ENCODE results near the gene ASPN.

Gene ASPN

DNA sequence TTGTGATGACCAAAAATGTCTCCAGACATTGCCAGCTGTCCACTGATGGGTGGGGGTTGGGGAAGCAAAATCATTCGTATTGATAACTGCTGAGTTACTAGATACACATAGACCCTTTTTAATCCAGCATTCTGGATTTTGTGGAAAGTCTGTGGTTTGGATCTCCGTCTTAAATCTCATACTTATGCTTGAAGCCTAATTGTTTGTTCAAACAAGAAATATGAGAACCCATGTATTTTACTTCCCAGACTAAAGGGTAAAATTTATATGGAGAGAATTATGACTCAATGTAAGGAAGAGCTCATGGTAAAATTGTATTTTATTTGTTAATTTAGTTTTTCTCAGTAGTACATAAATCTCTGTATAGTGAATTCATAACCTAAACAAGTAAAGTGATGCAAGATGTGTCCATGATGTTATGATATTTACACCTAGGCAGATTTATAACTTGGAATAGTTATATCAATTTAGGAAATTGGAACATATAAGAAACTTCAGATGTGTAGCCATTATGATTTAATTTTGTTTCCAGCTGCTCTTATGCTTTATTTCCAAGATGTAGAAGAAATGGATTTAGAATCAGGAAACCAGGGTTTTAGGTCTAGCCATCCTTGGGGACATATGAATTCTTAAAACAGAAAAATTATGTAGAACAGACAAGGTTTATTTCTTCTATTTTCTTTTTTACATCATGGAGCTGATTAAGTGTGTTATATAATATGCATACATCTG is 73.4 kb downstream of the ASPN start:
- no peak for TF ChIP-seq CTCF (IDR thresholded peaks at IDR 0.05; ENCODE audit: low read depth, low read length, missing control alignments)
- DNase-seq (ENCODE audit: extremely low read depth, low read depth), result no peak
- no peak overlapping the region for H3K4me3 ChIP-seq (replicated peaks; ENCODE audit: low read depth, low read length)

DNA sequence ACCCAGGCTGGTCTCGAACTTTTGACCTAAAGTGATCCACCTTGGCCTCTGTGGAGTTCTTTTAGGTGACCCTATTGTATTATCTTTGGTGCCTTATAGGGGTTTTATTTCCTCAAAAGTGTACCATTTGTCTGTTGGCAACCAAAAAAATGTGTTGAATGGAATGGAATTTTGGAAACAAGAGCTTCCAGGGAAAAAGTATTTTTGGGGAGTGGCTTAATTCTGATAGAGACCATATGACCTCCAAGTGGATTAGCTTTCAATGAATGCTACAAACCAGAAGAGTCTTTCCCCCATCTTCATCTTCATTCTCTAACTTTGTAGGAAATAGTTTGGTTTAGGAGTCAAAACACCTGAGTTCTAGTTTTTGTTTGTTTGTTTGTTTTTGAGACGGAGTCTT is 74.5 kb downstream of the ASPN start:
- no peak for TF ChIP-seq CTCF (IDR thresholded peaks at IDR 0.05; ENCODE audit: low read depth, low read length, missing control alignments)

GRCh38 chr9:92406477-92406876 is 75.8 kb downstream of the ASPN start:
- TF ChIP-seq CTCF (IDR thresholded peaks at IDR 0.05; ENCODE audit: low read depth, low read length, missing control alignments), result no peak
- DNase-seq (ENCODE audit: extremely low read depth, low read depth), result no peak
- no peak overlapping the region for H3K4me3 ChIP-seq (replicated peaks; ENCODE audit: low read depth, low read length)

More for the DNA sequence above, 74.5 kb downstream of the ASPN start:
- no peak for DNase-seq (ENCODE audit: extremely low read depth, low read depth)
- no peak overlapping the region for H3K4me3 ChIP-seq (replicated peaks; ENCODE audit: low read depth, low read length)

Data from HFF-Myc (cell line).